Left lobe of liver (tissue), 1 donor: Measurements from ENCODE around the gene ECSIT. TPM values are rescaled to one million over a fixed set of nuclear protein-coding genes. Genes with fewer than 3 reads are reported as not detected.

Source experiments
- total RNA-seq: library from RNA; stranded (reverse); gene quantifications from one replicate; pipeline ENCODE4 v1.2.1, GENCODE V29; 2021
- donor health status: DM: no; HTN: yes; CAD: no.

Gene ECSIT
- total RNA-seq, 1 donor from 2014 or later, result 45.6 TPM

Other genes starting within 250 kb of the ECSIT start
- gene TSPAN16, start 233.0 kb downstream of the ECSIT start, total RNA-seq, result not detected
- gene RAB3D, start 189.5 kb downstream of the ECSIT start, total RNA-seq, result 3.3 TPM
- gene TMEM205, start 182.9 kb downstream of the ECSIT start, total RNA-seq, result 154 TPM
- gene CCDC159, start 182.6 kb downstream of the ECSIT start, total RNA-seq, result 25.6 TPM
- 8.8 TPM for gene PLPPR2, start 173.7 kb downstream of the ECSIT start, total RNA-seq
- 2.6 TPM for gene SWSAP1, start 154.5 kb downstream of the ECSIT start, total RNA-seq
- 11.9 TPM for gene EPOR, start 144.8 kb downstream of the ECSIT start, total RNA-seq
- 33.4 TPM for gene RGL3, start 109.8 kb downstream of the ECSIT start, total RNA-seq
- gene ODAD3, start 94.0 kb downstream of the ECSIT start, total RNA-seq, result 0.70 TPM
- gene PRKCSH, start 93.5 kb downstream of the ECSIT start, total RNA-seq, result 218 TPM
- not detected for gene ELAVL3, start 48.1 kb downstream of the ECSIT start, total RNA-seq
- 8.3 TPM for gene ZNF653, start 23.3 kb downstream of the ECSIT start, total RNA-seq
- gene CNN1, start 9.7 kb upstream of the ECSIT start, total RNA-seq, result 0.98 TPM
- 28.9 TPM for gene ELOF1, start 30.1 kb upstream of the ECSIT start, total RNA-seq
- 17.9 TPM for gene ACP5, start 48.5 kb upstream of the ECSIT start, total RNA-seq
- gene ZNF627, start 68.3 kb upstream of the ECSIT start, total RNA-seq, result 5.3 TPM
- 3.7 TPM for gene ZNF823, start 209.8 kb upstream of the ECSIT start, total RNA-seq
- gene ZNF441, start 237.9 kb upstream of the ECSIT start, total RNA-seq, result 3.0 TPM